Stomach smooth muscle (tissue), 2 donors: ENCODE data around the gene COL24A1.

ENCODE experiments used
- H3K27ac ChIP-seq: one replicate; pipeline ENCODE4 v1.7.0; 2013; ENCODE audit warnings: mild to moderate bottlenecking, low read length, inconsistent platforms
- H3K27me3 ChIP-seq, 2 donors: one replicate each; pipeline ENCODE4 v1.7.0; 2013; ENCODE audit warnings: low read length in 2 of 2; ENCODE audit not compliant: insufficient read depth in 2 of 2, control insufficient read depth in 1 of 2
- H3K36me3 ChIP-seq, 2 donors: one replicate each; pipeline ENCODE4 v1.7.0; 2013; ENCODE audit warnings: low read length in 2 of 2; ENCODE audit not compliant: control insufficient read depth in 2 of 2, insufficient read depth in 2 of 2
- H3K4me1 ChIP-seq: one replicate; pipeline ENCODE4 v1.7.0; 2013; ENCODE audit warnings: low read length; ENCODE audit not compliant: control insufficient read depth, insufficient read depth
- H3K4me3 ChIP-seq, 2 donors: one replicate each; pipeline ENCODE4 v1.7.0; 2013; ENCODE audit warnings: low read length in 2 of 2
- H3K9ac ChIP-seq, 2 donors: one replicate each; pipeline ENCODE4 v1.7.0; 2013; ENCODE audit warnings: low read length in 2 of 2, mild to moderate bottlenecking in 1 of 2
- H3K9me3 ChIP-seq, 2 donors: one replicate each; pipeline ENCODE4 v1.7.0; 2013; ENCODE audit warnings: low read length in 2 of 2; ENCODE audit not compliant: control insufficient read depth in 2 of 2
- donor health status: healthy.
- donor health status: Pancreatic carcinoma.

COL24A1 gene

DNA sequence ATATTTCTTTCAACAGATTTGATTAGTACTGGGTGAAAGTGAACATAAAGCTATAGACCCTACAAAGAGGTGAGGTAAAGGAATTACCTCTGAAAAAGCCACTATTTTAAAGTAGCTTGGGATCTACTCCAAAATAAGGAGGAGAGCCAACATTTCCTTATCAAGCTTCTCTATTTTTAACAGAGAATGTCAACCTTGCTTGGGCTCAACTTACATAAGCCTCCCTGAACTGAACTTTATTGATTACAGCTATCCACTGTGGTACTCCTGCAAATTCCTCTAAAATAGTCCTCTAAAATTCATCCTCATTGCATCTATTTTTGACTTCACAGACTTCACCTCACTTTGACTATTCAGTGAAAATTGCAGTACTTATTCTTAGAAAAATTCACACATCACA, 458.7 kb downstream of the COL24A1 start:
- H3K9me3 ChIP-seq, result no peaks in the 10 kb centered on the region
- no peak overlapping the region for H3K27ac ChIP-seq
- H3K36me3 ChIP-seq, result peaks cover 2 to 10% of the 10 kb centered on the region in 2 donors
- no peak overlapping the region for H3K4me3 ChIP-seq
- no peaks in the 10 kb centered on the region for H3K27me3 ChIP-seq
- H3K4me1 ChIP-seq, result no peaks in the 10 kb centered on the region
- no peak overlapping the region for H3K9ac ChIP-seq

DNA sequence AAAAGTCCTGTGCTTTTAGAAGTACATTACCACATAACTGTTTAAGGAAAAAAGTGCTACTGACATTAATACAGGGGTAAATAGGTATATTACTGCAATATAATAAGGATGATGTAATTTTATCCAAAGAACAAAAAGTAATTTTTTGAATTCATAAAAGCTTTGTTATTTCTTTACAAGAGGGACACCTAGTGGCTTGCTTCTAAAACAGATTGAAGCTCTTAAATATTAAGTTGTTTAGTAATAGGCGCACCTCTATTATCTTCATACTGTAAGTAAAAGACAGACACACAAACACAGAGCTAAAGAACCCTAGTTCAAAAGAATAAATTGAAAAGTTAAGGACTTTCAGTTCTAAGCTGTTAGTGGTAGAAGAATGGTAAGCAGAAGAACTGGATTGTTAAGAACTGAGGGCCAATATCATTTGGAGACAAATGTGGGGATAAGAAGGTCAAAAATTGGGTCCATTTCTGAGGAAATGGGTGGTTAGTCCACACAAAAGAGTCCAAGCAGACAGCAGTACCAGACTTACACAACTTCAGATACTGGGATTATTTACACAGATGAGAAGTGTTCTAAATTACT, 463.8 kb downstream of the COL24A1 start:
- H3K9me3 ChIP-seq, result no peaks in the 10 kb centered on the region
- no peak overlapping the region for H3K9ac ChIP-seq
- H3K36me3 ChIP-seq, result peaks cover 0 to 2% of the 10 kb centered on the region in 2 donors
- H3K27me3 ChIP-seq, result no peaks in the 10 kb centered on the region
- H3K4me3 ChIP-seq, result no peak overlapping the region
- no peaks in the 10 kb centered on the region for H3K4me1 ChIP-seq
- H3K27ac ChIP-seq, result no peak overlapping the region

DNA sequence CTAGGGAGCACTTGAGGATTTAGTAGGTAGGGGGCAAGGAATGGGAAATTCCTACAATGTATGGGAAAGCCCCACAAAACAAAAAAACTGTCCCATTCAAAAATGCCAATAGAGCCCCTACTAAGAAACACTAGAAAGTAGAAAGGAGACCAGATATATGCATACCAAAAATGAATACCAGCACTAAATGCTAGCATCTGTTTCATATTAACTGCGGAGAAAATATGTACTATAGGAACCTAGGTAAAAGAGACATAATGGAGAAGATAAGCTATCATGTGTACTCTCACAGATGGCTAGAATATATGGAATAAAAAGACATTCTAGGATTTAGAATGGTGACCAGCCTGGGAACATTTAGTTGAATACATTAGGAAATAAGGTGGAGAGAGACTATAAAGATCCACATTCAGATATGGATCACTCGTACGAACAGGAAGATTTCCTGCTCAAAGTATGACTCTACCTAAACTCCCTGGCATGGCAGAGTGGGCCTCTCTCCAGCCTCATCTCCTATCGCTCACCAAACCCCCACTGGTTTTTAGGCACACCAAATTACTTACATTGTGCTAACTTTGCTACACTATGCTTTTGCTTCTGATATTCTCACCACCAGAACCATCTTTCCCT, 466.7 kb downstream of the COL24A1 start:
- no peaks in the 10 kb centered on the region for H3K9me3 ChIP-seq
- H3K4me3 ChIP-seq, result no peak overlapping the region
- H3K9ac ChIP-seq, result no peak overlapping the region
- H3K36me3 ChIP-seq, result peaks cover 0 to 2% of the 10 kb centered on the region in 2 donors
- no peaks in the 10 kb centered on the region for H3K27me3 ChIP-seq
- no peaks in the 10 kb centered on the region for H3K4me1 ChIP-seq
- H3K27ac ChIP-seq, result no peak overlapping the region

DNA sequence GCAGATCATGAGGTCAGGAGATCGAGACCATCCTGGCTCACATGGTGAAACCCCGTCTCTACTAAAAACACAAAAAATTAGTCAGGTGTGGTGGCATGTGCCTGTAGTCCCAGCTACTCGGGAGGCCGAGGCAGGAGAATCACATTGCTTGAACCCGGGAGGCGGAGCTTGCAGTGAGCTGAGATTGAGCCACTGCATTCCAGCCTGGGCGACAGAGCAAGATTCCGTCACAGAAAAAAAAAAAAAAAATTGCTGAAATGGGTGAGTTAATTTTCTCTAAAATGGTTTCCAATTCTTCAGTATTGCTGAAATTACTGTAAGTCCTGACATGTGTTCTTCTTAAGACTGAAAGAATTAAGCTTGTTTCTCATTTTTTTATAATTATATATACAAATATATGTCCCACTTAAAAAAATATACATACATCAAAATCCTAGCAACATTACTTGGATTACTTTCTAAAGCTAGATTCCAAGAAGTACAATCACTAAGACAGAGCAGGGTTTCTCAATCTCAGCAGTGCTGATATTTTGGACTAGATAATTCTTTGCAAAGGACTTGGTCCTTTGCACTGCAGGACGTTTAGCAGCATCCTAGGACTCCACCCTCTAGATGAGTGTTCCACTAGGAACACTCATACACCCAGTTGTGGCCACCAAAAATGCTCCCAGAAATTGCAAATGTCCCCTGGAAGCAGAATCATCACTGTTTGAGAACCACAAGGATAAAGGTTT, 473.1 kb downstream of the COL24A1 start:
- Histone ChIP-seq H3K27me3 (no peaks in the 10 kb centered on the region), H3K27ac (no peak overlapping the region), H3K4me3 (no peak overlapping the region), H3K9me3 (no peaks in the 10 kb centered on the region), H3K36me3 (no peaks in the 10 kb centered on the region), H3K4me1 (peaks cover 3% of the 10 kb centered on the region), H3K9ac (no peak overlapping the region)

DNA sequence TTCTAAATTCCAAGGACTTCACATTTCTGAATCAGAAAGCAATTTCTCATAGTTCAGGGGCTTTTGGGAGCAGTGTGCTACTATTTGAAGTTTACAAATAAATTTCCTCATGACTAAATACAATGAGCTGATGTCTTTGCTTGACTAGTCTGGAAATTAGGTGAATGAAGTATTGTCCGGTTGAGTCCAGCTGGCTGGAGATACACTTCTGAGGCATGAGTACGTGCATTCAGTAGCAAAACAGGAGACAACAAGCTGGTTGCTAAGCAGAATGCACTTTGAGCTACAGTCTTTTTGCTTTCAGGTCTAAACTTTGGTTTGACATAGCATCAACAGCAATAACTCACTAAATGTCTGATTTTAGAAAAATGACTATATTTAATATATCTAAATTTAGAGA, 475.5 kb downstream of the COL24A1 start:
- no peak overlapping the region for H3K9ac ChIP-seq

More for the DNA sequence above, 475.5 kb downstream of the COL24A1 start:
- Histone ChIP-seq H3K4me1 (peaks cover 3% of the 10 kb centered on the region), H3K27me3 (no peaks in the 10 kb centered on the region), H3K36me3 (peaks cover 0 to 4% of the 10 kb centered on the region in 2 donors), H3K27ac (no peak overlapping the region), H3K9me3 (no peaks in the 10 kb centered on the region), H3K4me3 (no peak overlapping the region)
